GM19372 (cell line): ENCODE results near the gene HACD1.

Experiments
- ATAC-seq: cut with Tn5 transposase; IDR thresholded peaks from one replicate; pipeline ENCODE4 v1.9.1; 2021; ENCODE audit warnings: mild to moderate bottlenecking, low read depth, moderate library complexity; ENCODE audit not compliant: unreplicated experiment

HACD1 gene

GRCh38 chr10:17617031-17617911 lies at the start of gene HACD1:
HACD1 (minus strand) TSS chr10:17617374; CDS start chr10:17617339, 35 bp downstream.
- ATAC-seq = peak; percentile 70

- no peak for ATAC-seq
These were observed 48.6 kb upstream of the HACD1 start for GRCh38 chr10:17665747-17666146.

- no peak for ATAC-seq
These were observed 46.3 kb upstream of the HACD1 start for GRCh38 chr10:17663450-17663849.

GRCh38 chr10:17662193-17663138 lies 45.3 kb upstream of the HACD1 start:
- no peak for ATAC-seq

GRCh38 chr10:17661510-17661909 lies 44.3 kb upstream of the HACD1 start:
- no peak for ATAC-seq

GRCh38 chr10:17660921-17661320 lies 43.7 kb upstream of the HACD1 start:
- no peak for ATAC-seq

- ATAC-seq = no peak
These were observed 42.2 kb upstream of the HACD1 start for GRCh38 chr10:17659365-17659764.

- ATAC-seq = no peak
These were observed 39.9 kb upstream of the HACD1 start for GRCh38 chr10:17657103-17657500.

- peak; percentile 84 for ATAC-seq
These were observed 38.5 kb upstream of the HACD1 start for GRCh38 chr10:17655567-17656146.

GRCh38 chr10:17655009-17655408 lies 37.8 kb upstream of the HACD1 start:
- ATAC-seq = peak; percentile 27

- no peak for ATAC-seq
These were observed 35.4 kb upstream of the HACD1 start for GRCh38 chr10:17652585-17652984.

GRCh38 chr10:17651896-17652295 lies 34.7 kb upstream of the HACD1 start:
- no peak for ATAC-seq

- ATAC-seq = no peak
These were observed 33.2 kb upstream of the HACD1 start for GRCh38 chr10:17650416-17650815.

GRCh38 chr10:17649836-17650235 lies 32.7 kb upstream of the HACD1 start:
- ATAC-seq = no peak

- no peak for ATAC-seq
These were observed 31.9 kb upstream of the HACD1 start for GRCh38 chr10:17649052-17649451.

GRCh38 chr10:17648243-17649035 lies 31.3 kb upstream of the HACD1 start:
- no peak for ATAC-seq

GRCh38 chr10:17647326-17647725 lies 30.2 kb upstream of the HACD1 start:
- no peak for ATAC-seq

GRCh38 chr10:17645621-17646345 lies 28.6 kb upstream of the HACD1 start:
- no peak for ATAC-seq

GRCh38 chr10:17644485-17644943 lies 27.3 kb upstream of the HACD1 start:
- ATAC-seq = peak; percentile 26
